ENCODE data around the gene WDR1. TPM values are rescaled to one million over a fixed set of nuclear protein-coding genes. Genes with fewer than 3 reads are reported as not detected.

Gene WDR1
- polyA plus RNA-seq, 4 donors, result 180 to 224 (median 194) TPM

GRCh38 chr4:10087152-10087791 lies 29.3 kb downstream of the WDR1 start:
- no peak for DNase-seq (ENCODE audit: low read depth in 4 of 4, low spot score in 3 of 4)

DNA sequence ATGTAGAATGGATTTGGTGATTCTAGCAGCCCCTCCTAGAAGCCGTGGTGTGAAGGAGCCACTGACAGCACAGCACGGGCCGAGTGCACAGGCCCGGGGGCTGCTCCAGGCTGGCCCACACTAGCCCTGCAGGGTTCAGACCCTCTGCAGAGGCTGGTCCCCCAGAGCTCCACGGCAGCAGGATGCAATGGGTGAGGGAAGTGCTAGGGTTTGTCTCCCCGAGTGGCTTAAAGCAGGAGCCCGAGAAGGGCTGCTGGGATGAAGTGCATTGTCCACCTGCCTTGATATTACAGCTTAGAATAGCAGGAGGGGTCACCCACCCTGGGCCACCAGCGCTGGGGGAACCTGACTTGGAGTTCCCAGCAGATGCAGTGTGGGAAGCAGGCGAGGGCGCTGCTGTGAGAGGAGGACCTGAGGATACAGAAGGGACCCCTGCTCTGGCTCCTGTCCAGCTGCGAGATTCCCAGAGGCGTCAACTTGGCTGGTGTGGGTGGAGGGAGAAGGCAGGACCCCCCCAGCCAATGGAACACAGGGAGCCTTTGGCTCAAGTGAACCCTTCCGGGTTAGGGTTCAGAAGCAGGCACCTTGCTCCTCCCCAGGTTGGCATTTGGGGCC lies 30.0 kb downstream of the WDR1 start:
- DNase-seq (ENCODE audit: low read depth in 4 of 4, low spot score in 3 of 4), result no peak

DNA sequence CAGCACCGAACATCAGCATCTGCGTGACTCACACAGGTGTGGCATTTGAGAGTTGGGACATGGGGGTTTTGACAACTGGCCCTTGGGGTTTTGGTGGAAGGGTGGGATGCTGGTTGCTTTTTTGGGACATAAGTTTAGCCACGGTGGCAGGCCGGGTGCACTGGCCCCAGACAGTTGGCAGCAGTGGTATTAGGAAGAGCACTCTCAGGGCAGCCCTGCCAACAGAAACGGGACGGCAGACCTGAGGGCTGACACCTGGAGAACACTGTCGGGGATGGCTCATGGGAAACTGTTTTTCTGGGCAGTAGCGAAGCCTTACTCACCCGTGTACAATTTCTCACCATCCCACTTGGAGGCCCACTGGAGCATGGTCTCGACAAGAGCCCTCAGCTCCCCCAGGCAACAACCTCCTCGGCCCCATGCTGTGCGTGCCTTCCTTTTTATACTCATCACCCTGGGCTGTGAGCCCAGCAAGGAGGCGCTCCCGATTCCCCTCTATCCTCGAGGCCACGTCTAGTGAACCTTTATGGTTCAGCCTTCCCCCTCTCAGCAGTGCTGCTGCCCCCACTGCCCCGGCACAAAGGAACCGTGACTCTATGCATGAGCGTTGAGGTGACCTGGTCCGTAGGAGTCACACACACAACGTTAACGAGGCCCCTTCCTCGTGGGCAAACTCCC lies 30.6 kb downstream of the WDR1 start:
- DNase-seq (ENCODE audit: low read depth in 4 of 4, low spot score in 3 of 4), result no peak

DNA sequence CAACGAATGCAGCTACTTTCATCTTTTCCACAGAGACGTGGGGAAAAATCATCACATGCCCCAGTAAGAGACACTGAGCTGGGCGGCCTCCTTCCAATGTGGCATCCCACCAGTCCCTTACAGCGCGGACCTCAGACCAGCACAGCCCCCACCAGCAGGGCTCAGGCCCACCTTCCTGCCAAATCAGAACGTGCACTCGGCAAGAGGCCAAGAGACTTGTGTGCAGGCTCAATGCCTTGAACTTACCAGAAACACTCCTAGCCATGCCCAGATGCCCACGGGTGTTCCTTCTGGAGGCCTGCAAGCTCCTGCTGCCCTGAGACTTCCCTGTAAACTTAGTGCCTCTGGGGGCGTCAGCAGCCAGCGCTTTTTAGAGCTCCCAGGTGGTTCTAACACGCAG lies 31.2 kb downstream of the WDR1 start:
- no peak for DNase-seq (ENCODE audit: low read depth in 4 of 4, low spot score in 3 of 4)

- no peak for DNase-seq (ENCODE audit: low read depth in 4 of 4, low spot score in 3 of 4)
Observed at GRCh38 chr4:10084651-10085358, 31.8 kb downstream of the WDR1 start.

DNA sequence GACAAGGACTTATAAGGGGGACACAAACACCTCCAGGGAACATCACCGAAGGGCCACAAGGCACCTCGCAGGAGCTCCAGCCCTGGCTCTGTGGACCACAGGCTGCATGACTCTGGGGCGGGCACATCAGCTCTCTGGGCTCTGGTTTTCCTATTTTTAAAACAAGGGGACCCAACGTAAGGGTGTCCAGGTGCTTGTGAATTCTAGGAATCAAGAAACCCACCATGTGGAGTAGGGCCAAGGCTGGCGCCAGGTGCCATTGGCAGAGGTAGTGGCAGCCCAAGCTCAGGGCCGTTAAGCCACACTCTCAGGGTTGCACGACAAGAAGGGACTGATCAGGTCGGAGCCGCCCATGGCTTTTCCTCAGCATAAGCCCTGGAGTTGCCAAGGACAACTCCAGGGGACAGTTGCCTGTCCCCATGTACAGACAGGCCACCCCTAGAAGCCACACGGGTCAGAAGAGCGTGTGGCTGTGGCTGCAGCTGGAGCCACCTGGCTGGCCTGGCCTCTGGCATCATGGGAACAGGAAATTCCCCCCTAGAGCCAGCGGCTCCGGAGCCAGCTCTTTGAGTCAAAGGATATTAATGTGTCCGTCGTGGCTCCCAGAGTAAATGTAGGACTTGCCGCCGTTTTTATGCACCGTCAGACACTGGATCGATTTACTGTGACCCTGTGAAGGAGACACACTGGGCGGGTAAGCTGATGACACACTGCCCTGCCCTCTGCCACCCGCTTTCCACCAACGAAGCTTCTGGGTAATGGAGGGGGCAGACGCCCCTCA lies 32.5 kb downstream of the WDR1 start:
- DNase-seq (ENCODE audit: low read depth in 4 of 4, low spot score in 3 of 4), result no peak

GRCh38 chr4:10083331-10083771 lies 33.2 kb downstream of the WDR1 start:
- no peak for DNase-seq (ENCODE audit: low read depth in 4 of 4, low spot score in 3 of 4)

DNA sequence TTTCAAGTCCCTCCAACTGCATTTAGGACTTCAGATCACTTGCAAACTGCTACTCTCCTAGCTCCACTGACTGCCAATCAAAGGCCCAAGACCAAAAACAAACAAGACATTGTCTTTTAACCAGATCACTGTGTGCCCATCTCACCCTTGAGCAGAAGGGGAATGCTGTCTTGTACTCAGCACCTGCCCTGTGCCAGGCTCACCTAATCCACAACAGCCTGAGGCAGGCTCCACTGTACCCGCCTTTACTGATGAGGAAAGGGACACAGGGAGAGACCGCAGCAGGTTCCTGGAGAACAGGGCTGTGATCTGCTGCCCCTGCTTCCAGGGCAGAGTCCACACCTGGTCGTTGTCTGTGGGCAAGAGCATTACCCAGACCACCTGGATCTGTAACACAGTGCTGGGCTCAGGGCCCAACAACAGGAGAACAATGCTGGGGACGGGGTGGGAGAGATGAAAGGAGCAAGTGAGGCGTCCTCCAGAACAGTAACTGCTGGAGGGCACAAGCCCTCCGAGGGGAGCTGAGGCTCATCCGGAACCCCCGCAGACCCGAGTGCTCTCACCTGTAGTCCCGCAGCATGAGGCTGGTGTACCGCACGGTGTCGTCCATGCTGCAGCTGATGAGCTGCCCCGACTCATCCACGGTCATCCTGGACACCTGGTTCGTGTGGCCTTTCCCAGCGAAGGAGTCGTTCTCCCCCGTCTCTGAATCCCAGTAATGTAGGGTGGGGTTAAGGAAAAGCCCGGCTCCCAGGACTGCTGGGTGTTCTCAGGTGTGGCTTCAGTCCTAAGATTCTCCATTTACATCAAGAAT lies 33.9 kb downstream of the WDR1 start:
- DNase-seq (ENCODE audit: low read depth in 4 of 4, low spot score in 3 of 4), result no peak

GRCh38 chr4:10082047-10082446 lies 34.6 kb downstream of the WDR1 start:
- DNase-seq (ENCODE audit: low read depth in 4 of 4, low spot score in 3 of 4), result no peak

- no peak for DNase-seq (ENCODE audit: low read depth in 4 of 4, low spot score in 3 of 4)
Observed at GRCh38 chr4:10081218-10081606, 35.4 kb downstream of the WDR1 start.

DNA sequence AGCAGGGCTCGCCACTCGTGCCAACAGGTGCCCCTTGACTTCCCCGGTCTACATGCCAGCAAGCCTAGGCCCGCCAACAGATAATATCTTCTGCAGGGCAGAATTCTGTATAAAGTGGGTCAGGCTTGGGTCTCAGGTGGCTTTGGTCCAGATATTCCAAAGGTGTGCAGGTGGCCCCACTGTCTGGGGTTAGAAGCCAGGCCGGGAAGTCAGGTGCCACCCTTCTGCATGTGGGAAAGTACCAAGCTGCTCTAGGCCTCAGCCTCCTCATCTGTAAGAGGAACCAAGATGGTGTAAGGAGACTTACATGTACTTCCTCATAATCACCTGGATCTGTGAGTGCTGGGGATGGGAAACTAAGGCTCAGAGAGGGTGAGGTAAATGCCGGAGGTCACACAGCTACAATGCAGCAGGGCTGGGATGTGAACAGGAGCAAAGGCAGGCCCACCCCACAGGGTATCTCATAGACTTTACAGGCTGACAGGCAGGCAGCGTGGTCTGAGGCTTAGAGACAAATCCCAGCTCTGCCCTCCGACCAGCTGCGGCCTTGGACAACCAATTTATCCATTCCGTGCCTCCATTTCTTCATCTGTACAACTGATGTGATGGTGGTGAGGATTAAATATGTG lies 35.9 kb downstream of the WDR1 start:
- no peak for DNase-seq (ENCODE audit: low read depth in 4 of 4, low spot score in 3 of 4)

GRCh38 chr4:10079912-10080588 lies 36.5 kb downstream of the WDR1 start:
- DNase-seq (ENCODE audit: low read depth in 4 of 4, low spot score in 3 of 4), result no peak

DNA sequence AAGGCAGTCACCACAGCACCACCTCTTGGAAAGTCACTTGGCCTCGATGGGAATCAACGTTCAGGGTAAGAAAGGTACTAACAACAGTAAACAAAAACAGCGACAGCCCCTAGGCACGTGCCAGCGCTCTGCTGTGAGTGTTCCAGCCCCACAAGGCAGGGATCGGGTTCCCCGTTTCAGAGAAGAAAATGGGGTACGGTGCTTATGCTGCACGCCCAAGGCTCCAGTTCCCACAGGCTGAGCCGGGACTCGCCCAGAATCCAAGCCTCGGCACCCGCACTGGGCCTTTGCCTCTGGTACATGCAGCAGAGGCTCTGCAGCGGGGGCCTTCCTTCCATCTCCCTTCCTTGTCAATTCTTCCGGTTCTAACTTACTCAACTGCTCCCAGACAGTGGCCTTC lies 37.3 kb downstream of the WDR1 start:
- no peak for DNase-seq (ENCODE audit: low read depth in 4 of 4, low spot score in 3 of 4)

- DNase-seq (ENCODE audit: low read depth in 4 of 4, low spot score in 3 of 4), result no peak
Observed at GRCh38 chr4:10078481-10079233, 37.9 kb downstream of the WDR1 start.

GRCh38 chr4:10077483-10078335 lies 38.9 kb downstream of the WDR1 start:
- DNase-seq (ENCODE audit: low read depth in 4 of 4, low spot score in 3 of 4), result no peak

- DNase-seq (ENCODE audit: low read depth in 4 of 4, low spot score in 3 of 4), result no peak
Observed at GRCh38 chr4:10077076-10077475, 39.5 kb downstream of the WDR1 start.

- DNase-seq (ENCODE audit: low read depth in 4 of 4, low spot score in 3 of 4), result no peak
Observed at GRCh38 chr4:10075953-10076391, 40.6 kb downstream of the WDR1 start.

All from right renal pelvis (tissue), 4 donors.